Naive thymus-derived CD4-positive, alpha-beta T cell (primary cell): ENCODE measurements around the gene PPP1R26. TPM values are rescaled to one million over a fixed set of nuclear protein-coding genes. Genes with fewer than 3 reads are reported as not detected.
"Not testable (repeated sequence)": the region's sequence is repeated elsewhere in the genome, so short reads cannot be mapped to it uniquely, and the experiment has no call there.

Experiments
- ATAC-seq: fragments of 150-1000 bp; cut with Tn5 transposase; 2 replicates; pipeline ENCODE4 v1.10.0; 2021; ENCODE audit warnings: mild to moderate bottlenecking, moderate library complexity
- CTCF ChIA-PET: fragments of 350-600 bp; sonication (Branson Sonifier 250); formaldehyde crosslinking; loops from one replicate; lab custom pipeline; 2021; ENCODE audit warnings: antibody characterized with exemption; lab: Charles Lee
- POLR2A ChIA-PET: fragments of 350-600 bp; sonication (Branson Sonifier 250); formaldehyde crosslinking; loops from one replicate; lab custom pipeline; 2021; ENCODE audit warnings: antibody characterized with exemption, inconsistent platforms; lab: Charles Lee
- DNase-seq, 9 donors: peaks; one replicate each; pipeline versions ENCODE4 v3.0.0 to v3.0.0-alpha.2; 2020 to 2022; ENCODE audit warnings: mixed read lengths in 1 of 9
- H3K27ac ChIP-seq: one replicate; pipeline ENCODE4 v1.7.0; 2013; ENCODE audit warnings: mild to moderate bottlenecking, low read depth, low read length, moderate library complexity
- H3K27me3 ChIP-seq, 2 donors: one replicate each; pipeline ENCODE4 v1.7.0; 2013; ENCODE audit warnings: low read length in 2 of 2, mild to moderate bottlenecking in 2 of 2, moderate library complexity in 2 of 2; ENCODE audit not compliant: control insufficient read depth in 2 of 2, insufficient read depth in 2 of 2
- H3K36me3 ChIP-seq, 3 experiments: 1 replicate in 2 of 3; 2 replicates in 1 of 3; pipeline ENCODE4 v1.7.0; 2013; ENCODE audit warnings: low read length in 3 of 3, mild to moderate bottlenecking in 3 of 3, moderate library complexity in 1 of 3; ENCODE audit not compliant: insufficient read depth in 3 of 3, control insufficient read depth in 2 of 3
- H3K4me1 ChIP-seq, 2 donors: one replicate each; pipeline ENCODE4 v1.7.0; 2013; ENCODE audit warnings: low read length in 2 of 2, mild to moderate bottlenecking in 2 of 2, moderate library complexity in 1 of 2; ENCODE audit not compliant: control insufficient read depth in 2 of 2, insufficient read depth in 2 of 2
- H3K4me3 ChIP-seq: 2 replicates; pipeline ENCODE4 v1.7.0; 2013; ENCODE audit warnings: mild to moderate bottlenecking, low read length
- H3K9me3 ChIP-seq, 3 experiments: 1 replicate in 2 of 3; 2 replicates in 1 of 3; pipeline ENCODE4 v1.7.0; 2013; ENCODE audit warnings: low read length in 3 of 3; ENCODE audit not compliant: control insufficient read depth in 2 of 3
- H3K27ac Mint-ChIP-seq, 9 donors: one replicate each; pipeline ENCODE4 v1.8.0; 2020 to 2022; ENCODE audit warnings: mixed read lengths in 9 of 9, mild to moderate bottlenecking in 8 of 9, moderate library complexity in 5 of 9, inconsistent platforms in 2 of 9
- H3K27me3 Mint-ChIP-seq, 5 donors: one replicate each; pipeline ENCODE4 v1.8.0; 2021 to 2022; ENCODE audit warnings: mixed read lengths in 5 of 5, mild to moderate bottlenecking in 1 of 5
- H3K36me3 Mint-ChIP-seq, 5 donors: one replicate each; pipeline ENCODE4 v1.8.0; 2020 to 2022; ENCODE audit warnings: mixed read lengths in 5 of 5, mild to moderate bottlenecking in 3 of 5, inconsistent platforms in 1 of 5
- H3K4me1 Mint-ChIP-seq, 7 donors: one replicate each; pipeline ENCODE4 v1.8.0; 2020 to 2022; ENCODE audit warnings: mixed read lengths in 7 of 7, mild to moderate bottlenecking in 3 of 7, inconsistent platforms in 1 of 7
- H3K4me3 Mint-ChIP-seq, 10 donors: one replicate each; pipeline ENCODE4 v1.8.0; 2020 to 2022; ENCODE audit warnings: mild to moderate bottlenecking in 10 of 10, mixed read lengths in 10 of 10, moderate library complexity in 6 of 10, inconsistent platforms in 2 of 10
- H3K9me3 Mint-ChIP-seq, 11 donors: one replicate each; pipeline ENCODE4 v1.8.0; 2020 to 2022; ENCODE audit warnings: mixed read lengths in 11 of 11, mild to moderate bottlenecking in 4 of 11, inconsistent platforms in 1 of 11, moderate library complexity in 1 of 11
- intact Hi-C, 2 donors: fragments of 100-400 bp; cut with micrococcal nuclease; formaldehyde crosslinking; loops; one replicate each; pipeline ENCODE4 v1.15.1; 2023
- polyA plus RNA-seq, 2 donors: library from polyadenylated mRNA; unstranded; fragments of 300-500 nt; fragmentation: Illumina TruSeq; gene quantifications; one replicate each; pipeline ENCODE4 v1.2.3, GENCODE V29; 2021
- total RNA-seq, 6 experiments: library from RNA in 5 of 6; stranded (reverse) in 5 of 6; gene quantifications; 1 replicate in 5 of 6; 2 replicates in 1 of 6; pipeline ENCODE4 v1.2.3 and lab custom pipeline; 2021 to 2026

The PPP1R26 gene
- total and polyA plus RNA-seq, 7 experiments from 2014 or later, result 0.05 to 5.6 (median 0.19) TPM; not detected in 2

GRCh38 chr9:135449532-135449931, 30.1 kb upstream of the PPP1R26 start:
- H3K9me3 Mint-ChIP-seq, H3K9me3 ChIP-seq, H3K4me3 Mint-ChIP-seq, H3K27me3 Mint-ChIP-seq, POLR2A ChIA-PET, CTCF ChIA-PET, H3K27ac Mint-ChIP-seq, DNase-seq, ATAC-seq, H3K27ac ChIP-seq, H3K27me3 ChIP-seq, H3K4me1 ChIP-seq, intact Hi-C loops, H3K4me3 ChIP-seq, H3K36me3 ChIP-seq, H3K36me3 Mint-ChIP-seq: not testable (repeated sequence)
- H3K4me1 Mint-ChIP-seq, result peaks cover 0 to 11% (median 8%) of the 10 kb centered on the region in 7 donors

DNA sequence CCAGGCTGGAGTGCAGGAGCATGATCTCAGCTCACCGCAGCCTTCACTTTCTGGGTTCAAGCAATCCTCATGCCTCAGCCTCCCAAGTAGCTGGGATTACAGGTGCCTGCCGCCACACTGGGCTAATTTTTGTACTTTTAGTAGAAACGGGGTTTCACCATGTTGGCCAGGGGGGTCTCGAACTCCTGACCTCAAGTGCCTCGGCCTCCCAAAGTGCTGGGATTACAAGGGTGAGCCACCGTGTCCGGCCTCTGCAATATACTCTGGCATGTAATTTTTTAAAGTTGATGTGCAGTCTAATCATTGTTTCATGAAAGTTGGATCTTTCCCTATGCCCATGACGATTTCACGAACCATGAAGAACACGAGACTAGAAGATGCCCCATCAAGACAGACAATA, 28.6 kb upstream of the PPP1R26 start:
- Histone ChIP-seq H3K4me1 (no peaks in the 10 kb centered on the region), H3K27me3 (no peaks in the 10 kb centered on the region), H3K36me3 (no peaks in the 10 kb centered on the region), H3K4me3 (no peak overlapping the region), H3K27ac (no peak overlapping the region), H3K9me3 (no peaks in the 10 kb centered on the region)
- intact Hi-C loops, result no loop called here
- peaks cover 3 to 18% (median 7%) of the 10 kb centered on the region in 5 donors for H3K27me3 Mint-ChIP-seq
- peaks cover 0 to 4% (median 0%) of the 10 kb centered on the region in 11 donors for H3K9me3 Mint-ChIP-seq
- ChIA-PET CTCF (no interaction called here), POLR2A (no interaction called here)
- no peak for DNase-seq
- H3K36me3 Mint-ChIP-seq, result no peaks in the 10 kb centered on the region
- H3K4me1 Mint-ChIP-seq, result peaks cover 0 to 3% (median 2%) of the 10 kb centered on the region in 7 donors
- no peak overlapping the region for H3K4me3 Mint-ChIP-seq
- no peak overlapping the region for H3K27ac Mint-ChIP-seq
- no peak for ATAC-seq

GRCh38 chr9:135451909-135452308, 27.7 kb upstream of the PPP1R26 start:
- H3K36me3 ChIP-seq, H3K27ac ChIP-seq, POLR2A ChIA-PET, CTCF ChIA-PET, H3K27ac Mint-ChIP-seq, H3K9me3 Mint-ChIP-seq, ATAC-seq, H3K36me3 Mint-ChIP-seq, H3K9me3 ChIP-seq, intact Hi-C loops, H3K4me1 Mint-ChIP-seq, H3K4me3 Mint-ChIP-seq, H3K4me3 ChIP-seq, H3K4me1 ChIP-seq, DNase-seq, H3K27me3 ChIP-seq: not testable (repeated sequence)
- peaks cover 7 to 28% (median 15%) of the 10 kb centered on the region in 5 donors for H3K27me3 Mint-ChIP-seq

- H3K27ac Mint-ChIP-seq, result no peak overlapping the region
Measured at GRCh38 chr9:135454737-135455136, 24.8 kb upstream of the PPP1R26 start.

GRCh38 chr9:135455401-135456030, 24.1 kb upstream of the PPP1R26 start:
- Mint-ChIP-seq H3K9me3 (peaks cover 0 to 5% (median 2%) of the 10 kb centered on the region in 11 donors), H3K27me3 (peaks cover 10 to 59% (median 37%) of the 10 kb centered on the region in 5 donors), H3K4me3 (no peak overlapping the region), H3K27ac (no peak overlapping the region), H3K4me1 (no peaks in the 10 kb centered on the region), H3K36me3 (peaks cover 0 to 5% (median 0%) of the 10 kb centered on the region in 5 donors)
- ChIA-PET CTCF (no interaction called here), POLR2A (no interaction called here)
- Histone ChIP-seq H3K27ac (no peak overlapping the region), H3K9me3 (no peaks in the 10 kb centered on the region), H3K36me3 (no peaks in the 10 kb centered on the region), H3K27me3 (no peaks in the 10 kb centered on the region), H3K4me3 (no peak overlapping the region), H3K4me1 (no peaks in the 10 kb centered on the region)
- intact Hi-C loops, result no loop called here
- no peak for ATAC-seq
- no peak for DNase-seq

More at GRCh38 chr9:135454737-135455136, 24.8 kb upstream of the PPP1R26 start:
- Histone ChIP-seq H3K9me3 (no peaks in the 10 kb centered on the region), H3K27ac (no peak overlapping the region), H3K4me1 (no peaks in the 10 kb centered on the region), H3K36me3 (no peaks in the 10 kb centered on the region), H3K4me3 (no peak overlapping the region), H3K27me3 (no peaks in the 10 kb centered on the region)
- intact Hi-C loops, result no loop called here
- ChIA-PET CTCF (no interaction called here), POLR2A (no interaction called here)
- H3K9me3 Mint-ChIP-seq, result peaks cover 0 to 5% (median 2%) of the 10 kb centered on the region in 11 donors
- H3K4me1 Mint-ChIP-seq, result no peaks in the 10 kb centered on the region
- no peak for ATAC-seq
- peaks cover 10 to 55% (median 32%) of the 10 kb centered on the region in 5 donors for H3K27me3 Mint-ChIP-seq
- DNase-seq, result no peak
- peaks cover 0 to 5% (median 0%) of the 10 kb centered on the region in 5 donors for H3K36me3 Mint-ChIP-seq
- H3K4me3 Mint-ChIP-seq, result no peak overlapping the region

DNA sequence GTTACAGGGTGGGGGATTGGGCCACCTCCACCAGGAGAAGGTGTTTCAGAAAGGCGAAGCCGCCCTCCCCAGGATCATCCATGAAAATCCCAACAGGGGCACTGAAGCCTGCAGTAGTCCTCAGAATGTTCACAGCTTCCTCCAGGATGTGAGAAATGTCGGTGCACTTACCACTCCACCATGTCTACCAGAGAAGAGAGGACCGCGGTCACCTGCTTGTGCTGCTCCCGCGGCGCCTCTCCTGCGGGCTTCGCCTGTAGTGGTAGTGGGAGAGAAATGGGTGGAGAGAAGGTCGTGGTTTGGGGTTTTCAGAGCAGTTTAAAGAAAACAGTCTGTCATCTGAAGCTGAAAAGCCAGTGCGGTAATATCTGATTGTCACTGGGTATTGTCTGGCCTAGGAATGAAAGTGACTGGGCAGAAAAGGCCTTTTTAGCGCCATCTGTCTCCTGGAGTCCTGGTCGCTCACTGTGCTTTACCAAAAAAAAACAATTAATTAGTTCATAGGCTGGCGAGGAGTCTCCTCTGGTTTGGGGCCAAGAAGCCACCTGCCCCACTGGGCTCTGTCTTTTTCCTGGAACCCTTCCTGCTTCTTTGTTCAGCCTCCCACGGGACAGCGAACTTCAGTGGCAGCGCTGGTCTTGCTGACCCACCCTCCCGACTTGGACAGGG, 23.0 kb upstream of the PPP1R26 start:
- Histone ChIP-seq H3K4me1 (no peaks in the 10 kb centered on the region), H3K27me3 (no peaks in the 10 kb centered on the region), H3K36me3 (no peaks in the 10 kb centered on the region), H3K9me3 (no peaks in the 10 kb centered on the region), H3K27ac (no peak overlapping the region), H3K4me3 (no peak overlapping the region)
- no peak overlapping the region for H3K4me3 Mint-ChIP-seq
- intact Hi-C loops, result no loop called here
- H3K36me3 Mint-ChIP-seq, result peaks cover 0 to 5% (median 0%) of the 10 kb centered on the region in 5 donors
- ChIA-PET CTCF (no interaction called here), POLR2A (no interaction called here)
- peaks cover 0 to 5% (median 2%) of the 10 kb centered on the region in 11 donors for H3K9me3 Mint-ChIP-seq
- no peak overlapping the region for H3K27ac Mint-ChIP-seq
- ATAC-seq (no peak), DNase-seq (no peak)
- no peaks in the 10 kb centered on the region for H3K4me1 Mint-ChIP-seq
- H3K27me3 Mint-ChIP-seq, result peaks cover 10 to 69% (median 45%) of the 10 kb centered on the region in 5 donors

DNA sequence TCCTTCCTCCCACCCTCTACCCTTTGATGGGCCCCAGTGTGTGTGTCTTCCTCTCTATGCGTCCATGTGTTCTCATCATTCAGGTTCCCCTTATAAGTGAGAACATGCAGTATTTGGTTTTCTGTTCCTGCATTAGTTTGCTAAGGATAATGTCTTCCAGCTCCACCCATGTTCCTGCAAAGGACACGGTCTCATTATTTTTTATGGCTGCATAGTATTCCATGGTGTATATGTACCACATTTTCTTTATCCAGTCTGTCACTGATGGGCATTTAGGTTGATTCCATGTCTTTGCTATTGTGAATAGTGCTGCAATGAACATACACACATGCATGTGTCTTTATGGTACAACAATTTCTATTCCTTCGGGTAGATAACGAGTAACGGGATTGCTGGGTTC, 21.1 kb upstream of the PPP1R26 start:
- H3K27ac Mint-ChIP-seq, H3K9me3 Mint-ChIP-seq, H3K4me3 Mint-ChIP-seq, DNase-seq, CTCF ChIA-PET, H3K4me1 Mint-ChIP-seq, H3K27me3 ChIP-seq, H3K4me1 ChIP-seq, H3K9me3 ChIP-seq, H3K4me3 ChIP-seq, H3K27ac ChIP-seq, POLR2A ChIA-PET, intact Hi-C loops, H3K36me3 ChIP-seq, H3K36me3 Mint-ChIP-seq, ATAC-seq: not testable (repeated sequence)
- peaks cover 8 to 64% (median 45%) of the 10 kb centered on the region in 5 donors for H3K27me3 Mint-ChIP-seq
